ENCODE data around the gene PIMREG. TPM values are rescaled to one million over a fixed set of nuclear protein-coding genes. Genes with fewer than 3 reads are reported as not detected.

PIMREG gene
- polyA plus RNA-seq, 3 donors = 0.15 to 0.34 (median 0.16) TPM

DNA sequence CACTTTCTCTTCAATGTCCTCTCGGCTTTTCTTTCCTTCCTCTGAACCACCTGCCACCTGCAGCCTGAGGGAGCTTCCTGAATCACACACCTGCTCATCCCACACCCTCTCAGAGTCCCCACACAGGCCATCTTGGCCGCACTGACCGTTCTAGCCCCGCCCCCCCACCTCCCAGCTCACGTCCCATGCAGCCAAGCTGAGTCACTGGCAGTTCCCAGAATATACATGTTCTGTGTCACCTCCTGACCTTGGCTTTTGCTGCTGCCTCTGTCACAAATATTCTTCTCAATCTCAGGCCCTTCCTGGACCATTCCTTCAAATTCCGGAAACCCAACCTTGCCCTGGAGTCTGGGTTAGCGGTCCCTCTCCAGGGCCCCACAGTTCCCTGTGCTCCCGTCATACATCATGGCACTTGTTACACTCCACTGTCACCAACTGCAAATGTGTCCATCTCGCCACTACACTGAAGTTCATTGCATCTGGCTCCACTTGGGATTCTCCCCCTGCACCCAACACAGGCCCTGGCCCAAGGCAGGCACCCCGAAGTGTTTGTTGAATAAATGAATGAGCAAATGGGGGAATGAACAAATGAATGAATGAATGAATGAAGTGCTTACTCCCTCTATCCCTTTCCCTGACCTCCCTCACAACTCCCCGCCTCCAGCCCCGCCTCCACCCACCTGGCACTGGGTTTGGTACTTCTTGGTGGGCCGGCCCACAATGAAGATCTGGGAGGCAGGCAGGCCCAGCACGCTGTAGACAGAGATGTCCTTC, 12.8 kb downstream of the PIMREG start:
- WGBS, 3 donors = 76 to 79% (median 79%) methylated on average over 14 of the region's 14 CpGs
- no peak overlapping the region for H3K27ac ChIP-seq (ENCODE audit: low read depth, low read length)

DNA sequence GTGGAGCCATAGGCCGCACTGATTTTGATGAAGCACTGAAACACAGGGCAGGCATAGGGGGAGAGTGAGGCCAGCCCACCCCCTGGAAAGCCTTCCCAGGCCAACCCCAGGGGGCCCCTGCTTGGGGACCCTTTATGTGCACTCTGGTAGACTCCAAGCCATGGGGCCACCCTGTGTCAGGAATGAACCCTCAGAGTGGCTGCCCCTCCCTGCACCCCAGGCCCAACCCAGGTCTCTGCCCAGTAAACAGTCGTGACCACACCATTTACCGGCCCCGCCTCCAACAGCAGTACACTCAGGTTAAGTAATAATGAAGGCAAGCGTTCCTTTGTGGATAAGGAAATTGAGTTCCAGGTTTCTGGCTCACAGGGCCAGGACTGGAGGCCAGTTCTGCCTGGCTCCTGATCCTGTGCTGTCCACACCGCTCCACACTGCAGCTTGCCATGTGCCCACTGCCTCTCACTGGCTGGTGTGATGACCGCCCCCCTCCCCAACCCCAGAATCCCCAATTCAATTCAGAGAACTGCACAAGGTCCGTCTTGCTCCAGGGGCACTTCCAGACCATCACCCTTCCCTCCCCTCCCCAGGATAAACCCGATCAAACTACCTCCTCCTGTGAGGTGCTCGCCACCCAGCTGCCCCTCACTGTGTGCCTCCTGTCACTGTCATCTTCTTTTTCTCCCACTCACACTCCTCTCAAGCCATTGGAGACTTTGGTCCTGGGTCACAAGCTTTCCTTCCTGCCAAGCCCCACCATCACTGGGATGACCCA, 13.6 kb downstream of the PIMREG start:
- WGBS, 3 donors = 84% methylated on average over 10 of the region's 10 CpGs
- no peak overlapping the region for H3K27ac ChIP-seq (ENCODE audit: low read depth, low read length)

DNA sequence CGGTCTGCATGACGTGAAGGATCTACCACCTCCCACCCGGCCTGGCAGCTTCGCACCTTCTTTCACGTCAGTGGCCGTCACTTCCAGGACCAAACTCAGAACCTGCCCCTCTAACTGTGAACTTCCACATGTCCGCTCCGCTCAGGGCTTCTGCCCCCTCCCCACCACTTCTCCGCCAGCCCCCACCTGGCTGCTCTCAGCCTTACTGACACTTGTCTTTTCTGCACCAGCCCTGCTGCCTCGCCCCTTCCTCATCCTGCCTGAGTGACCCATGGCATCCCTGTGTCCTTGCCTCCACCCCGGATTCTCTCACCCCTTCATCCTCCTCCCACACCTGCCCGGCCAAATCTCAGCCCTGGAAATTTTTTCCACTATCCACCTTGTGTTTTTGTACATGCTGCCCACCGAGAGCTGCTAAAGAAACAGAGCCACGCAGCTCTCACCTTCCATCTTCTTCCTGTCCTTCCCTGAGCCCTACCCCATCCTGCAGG, 14.2 kb downstream of the PIMREG start:
- 77 to 85% (median 83%) methylated on average over 14 of the region's 14 CpGs for WGBS, 3 donors
- no peak overlapping the region for H3K27ac ChIP-seq (ENCODE audit: low read depth, low read length)

DNA sequence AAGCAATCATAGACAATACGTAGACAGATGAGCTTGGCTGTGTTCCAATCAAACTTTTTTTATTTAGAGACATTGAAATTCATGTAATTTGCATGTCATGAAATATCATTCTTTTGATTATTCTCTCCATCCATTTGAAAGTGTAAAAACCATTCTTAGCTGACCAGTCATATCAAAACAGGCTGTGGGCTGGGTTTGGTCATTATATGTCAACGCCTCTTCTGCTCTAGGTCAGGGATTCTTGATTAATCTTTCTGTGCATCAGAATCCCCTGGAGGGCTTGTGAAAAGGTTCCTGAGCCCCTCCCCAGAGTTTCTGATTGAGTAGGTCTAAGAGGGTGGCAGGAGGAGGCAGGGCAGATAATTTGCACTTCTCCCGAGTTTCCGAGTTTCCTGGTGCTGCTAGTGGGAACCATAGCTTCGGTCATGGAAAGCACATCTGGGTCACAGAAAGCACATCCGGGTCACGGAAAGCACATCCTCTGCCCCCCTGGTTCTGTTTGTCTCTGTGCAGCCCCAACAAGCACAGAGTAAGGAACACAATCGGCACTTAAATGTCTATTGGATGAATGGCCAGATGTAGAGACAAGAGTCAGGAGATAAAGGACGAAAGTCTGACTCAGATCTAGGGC, 16.4 kb downstream of the PIMREG start:
- 81 to 83% (median 83%) methylated on average over 9 of the region's 9 CpGs for WGBS, 3 donors
- H3K27ac ChIP-seq (ENCODE audit: low read depth, low read length) = no peak overlapping the region

DNA sequence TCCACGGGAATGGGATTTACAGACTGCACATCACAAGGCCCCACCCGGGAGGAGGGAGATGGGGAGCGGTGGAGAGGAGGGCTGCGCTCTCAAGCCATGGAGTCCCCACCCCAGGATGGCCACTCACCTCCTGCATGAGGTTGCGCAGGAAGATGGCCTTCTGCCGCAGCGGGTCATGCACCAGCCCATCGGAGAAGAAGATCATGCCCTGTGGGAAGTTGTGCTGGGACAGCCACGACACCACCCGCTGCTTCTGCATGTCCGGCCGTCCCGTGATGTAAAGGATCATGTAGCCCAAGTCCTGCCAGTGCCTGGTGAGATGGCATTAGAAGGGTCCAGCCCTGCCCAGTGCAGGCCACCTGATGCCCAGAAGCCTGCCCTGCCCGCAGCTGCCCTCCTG, 17.0 kb downstream of the PIMREG start:
- 92 to 95% (median 94%) methylated on average over 14 of the region's 14 CpGs for WGBS, 3 donors
- no peak overlapping the region for H3K27ac ChIP-seq (ENCODE audit: low read depth, low read length)

DNA sequence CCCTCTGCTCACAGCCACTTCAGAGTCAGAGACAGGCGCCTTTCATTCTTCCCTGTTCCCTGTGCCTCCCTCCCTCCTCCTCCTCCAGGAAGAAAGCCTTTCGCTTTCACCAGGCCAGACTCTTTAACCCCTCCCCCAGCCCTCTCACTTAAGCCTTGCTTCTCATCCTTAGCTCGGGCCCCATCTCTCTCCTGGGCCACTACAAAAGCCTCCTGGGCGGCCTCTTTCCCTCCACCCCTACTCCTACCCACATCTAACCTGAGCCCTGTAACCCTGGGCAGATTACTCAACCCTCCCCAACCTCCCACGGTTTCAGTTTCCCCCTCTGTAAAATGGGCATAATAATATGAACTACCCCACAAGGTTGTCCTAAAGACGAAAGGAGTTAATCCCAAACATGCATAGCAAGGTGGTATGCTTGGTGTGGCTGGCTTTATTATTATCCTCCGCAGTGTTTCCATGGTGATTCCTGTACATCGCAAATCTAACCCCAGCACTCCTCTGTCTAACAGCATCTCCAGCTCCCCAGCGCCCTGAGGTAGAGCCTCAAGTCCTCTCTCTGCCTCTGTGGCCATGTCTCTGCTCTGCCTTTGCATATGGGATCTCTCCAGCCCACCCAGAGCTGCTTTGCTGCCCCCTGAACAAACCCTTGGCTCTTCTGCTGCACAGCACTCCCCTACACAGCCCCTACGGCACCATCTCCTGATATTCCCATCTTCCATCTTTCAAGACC, 17.7 kb downstream of the PIMREG start:
- 79 to 82% (median 80%) methylated on average over 10 of the region's 10 CpGs for WGBS, 3 donors
- H3K27ac ChIP-seq (ENCODE audit: low read depth, low read length) = no peak overlapping the region

DNA sequence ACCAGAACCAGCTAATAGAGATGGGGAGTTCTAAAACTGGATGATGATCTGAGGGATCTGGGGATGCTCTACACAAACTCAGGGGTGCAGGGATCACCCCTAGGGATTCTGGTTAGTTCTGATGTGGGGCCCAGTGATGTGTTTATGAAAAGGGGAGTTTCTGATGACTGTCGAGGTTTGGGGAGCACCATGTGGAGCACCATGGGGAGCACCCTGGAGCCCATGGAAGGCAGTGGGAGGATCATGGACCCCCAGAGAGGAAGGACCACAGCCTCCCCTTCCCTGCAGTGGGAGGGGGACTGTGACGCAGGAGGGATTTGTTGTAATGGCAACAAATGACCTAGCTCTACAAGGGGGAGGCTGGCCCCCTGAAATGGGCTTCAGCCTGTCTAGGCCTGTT, 18.4 kb downstream of the PIMREG start:
- no peak overlapping the region for H3K27ac ChIP-seq (ENCODE audit: low read depth, low read length)
- WGBS, 3 donors = 86 to 92% (median 90%) methylated on average over 2 of the region's 2 CpGs

DNA sequence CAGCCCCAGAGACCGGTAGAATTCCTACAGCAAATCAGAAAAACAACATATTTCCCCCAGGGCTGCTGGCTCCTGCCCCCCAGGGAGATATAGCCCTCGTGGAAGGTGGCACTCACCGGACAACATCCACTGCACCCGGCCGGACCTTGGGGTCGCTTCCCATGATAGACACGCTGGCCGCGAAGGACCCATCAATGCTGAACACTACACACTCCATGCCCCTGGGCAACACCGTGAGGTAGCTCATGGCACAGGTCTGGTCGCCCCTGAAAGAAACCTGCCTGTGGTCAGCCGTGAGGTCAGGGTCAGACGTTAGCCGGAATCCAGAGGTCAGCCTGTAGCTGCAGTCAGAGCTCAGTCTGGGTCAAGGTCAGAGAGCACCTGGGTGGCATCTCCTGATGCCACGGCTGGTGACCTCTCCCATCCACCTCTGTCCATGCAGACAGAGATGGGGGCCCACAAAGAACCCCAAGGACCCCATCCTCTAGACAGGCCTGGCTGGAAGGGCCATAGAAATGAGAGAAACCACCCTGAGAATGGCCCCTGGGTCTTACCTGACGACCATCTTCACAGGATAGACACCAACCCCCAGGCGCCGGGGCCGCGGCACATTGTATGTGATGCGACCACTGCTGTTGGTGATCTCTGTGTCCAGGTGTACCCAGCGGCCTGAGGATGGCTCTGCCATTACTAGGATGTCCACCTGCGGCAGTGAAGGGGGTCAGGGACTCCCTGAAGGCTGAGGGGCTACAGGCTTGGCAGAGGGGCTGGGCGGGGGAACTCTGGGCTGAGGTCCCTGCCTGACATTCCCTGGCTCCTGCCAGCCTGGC, 19.6 kb downstream of the PIMREG start:
- no peak overlapping the region for H3K27ac ChIP-seq (ENCODE audit: low read depth, low read length)
- WGBS, 3 donors = 90 to 93% (median 91%) methylated on average over 24 of the region's 24 CpGs

DNA sequence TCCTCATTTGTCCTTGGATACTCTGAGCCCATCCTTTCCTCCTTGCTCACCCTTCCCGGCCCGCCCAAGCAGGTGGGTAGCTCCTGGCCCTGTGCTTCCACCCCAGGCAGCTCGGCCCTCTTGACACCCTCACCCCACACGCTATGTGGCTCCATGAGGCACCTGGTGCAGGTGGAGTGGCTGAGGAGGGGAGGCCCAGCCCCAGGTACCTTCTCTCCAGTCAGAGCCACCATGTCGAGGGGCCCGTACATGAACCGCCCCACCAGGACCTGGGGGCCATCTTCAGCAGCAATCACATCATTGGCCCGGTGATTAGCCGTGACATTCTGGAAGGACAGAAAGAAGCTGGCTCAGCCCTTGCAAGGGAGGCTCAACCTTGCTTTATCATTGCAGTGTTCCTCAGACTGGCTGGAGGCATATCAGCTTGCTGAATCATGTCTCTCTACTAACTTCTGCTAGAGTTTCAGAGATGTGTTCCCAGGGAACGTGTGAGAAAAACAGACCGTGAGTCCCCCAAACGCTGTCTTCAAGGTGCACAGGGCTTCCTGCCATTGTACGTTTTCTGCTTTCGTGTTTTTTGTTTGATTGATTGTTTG, 20.3 kb downstream of the PIMREG start:
- H3K27ac ChIP-seq (ENCODE audit: low read depth, low read length) = no peak overlapping the region
- WGBS, 3 donors = 89 to 90% (median 90%) methylated on average over 12 to 14 of the region's 14 CpGs

DNA sequence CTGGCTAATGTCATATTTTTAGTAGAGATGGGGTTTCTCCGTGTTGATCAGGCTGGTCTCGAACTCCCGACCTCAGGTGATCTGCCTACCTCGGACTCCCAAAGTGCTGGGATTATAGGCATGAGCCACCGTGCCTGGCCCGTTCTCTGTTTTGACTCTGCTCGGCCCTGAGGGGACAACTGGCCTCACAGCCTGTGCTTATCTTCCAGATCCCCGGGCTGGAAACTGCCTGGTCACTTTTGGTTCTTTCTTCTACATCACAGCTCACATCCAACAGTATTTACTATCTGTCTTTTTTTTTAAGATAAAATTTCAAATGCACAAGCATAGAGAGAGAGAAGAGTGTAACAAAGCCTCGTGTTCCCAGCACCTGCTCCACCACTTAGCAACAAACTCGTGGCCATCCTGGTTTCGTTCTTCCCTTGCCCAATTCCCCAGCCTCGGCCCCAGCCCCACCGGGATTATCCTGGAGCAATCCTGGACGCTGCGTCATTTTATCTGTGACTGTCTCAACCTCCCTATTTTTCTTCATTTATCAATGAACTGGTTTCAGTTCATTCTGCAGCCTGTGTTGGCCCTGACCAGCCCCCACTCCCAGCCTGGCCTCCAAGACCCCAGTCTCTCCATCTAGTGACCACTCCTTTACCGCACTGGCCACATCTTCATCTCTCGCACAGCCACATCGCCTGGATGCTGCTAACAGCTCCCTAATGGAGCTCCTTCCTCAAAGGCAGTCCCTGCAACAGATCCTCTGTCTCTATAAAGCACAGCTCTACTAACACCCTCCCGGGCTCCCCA, 21.1 kb downstream of the PIMREG start:
- no peak overlapping the region for H3K27ac ChIP-seq (ENCODE audit: low read depth, low read length)
- WGBS, 3 donors = 78 to 90% (median 80%) methylated on average over 19 of the region's 19 CpGs

DNA sequence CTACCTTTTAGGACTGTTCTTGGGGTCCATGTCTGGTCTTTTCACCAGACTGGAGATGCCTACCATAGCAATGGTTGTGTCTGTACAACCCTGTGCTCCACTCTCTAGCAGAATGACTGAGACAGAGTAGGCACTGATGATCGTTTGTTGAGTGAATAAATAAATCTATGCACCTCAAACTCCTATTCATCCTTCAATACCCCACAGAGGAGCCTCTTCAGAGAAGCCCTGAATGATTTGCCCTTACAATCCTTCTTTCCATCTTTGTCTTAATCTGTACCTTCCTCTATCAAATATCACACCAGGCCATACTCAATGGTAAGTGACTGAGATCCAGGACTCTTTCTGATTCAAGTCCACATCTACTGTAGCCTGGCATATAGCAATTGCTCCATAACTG, 23.3 kb downstream of the PIMREG start:
- no peak overlapping the region for H3K27ac ChIP-seq (ENCODE audit: low read depth, low read length)
- 70 to 84% (median 84%) methylated on average over 1 of the region's 1 CpG for WGBS, 3 donors

DNA sequence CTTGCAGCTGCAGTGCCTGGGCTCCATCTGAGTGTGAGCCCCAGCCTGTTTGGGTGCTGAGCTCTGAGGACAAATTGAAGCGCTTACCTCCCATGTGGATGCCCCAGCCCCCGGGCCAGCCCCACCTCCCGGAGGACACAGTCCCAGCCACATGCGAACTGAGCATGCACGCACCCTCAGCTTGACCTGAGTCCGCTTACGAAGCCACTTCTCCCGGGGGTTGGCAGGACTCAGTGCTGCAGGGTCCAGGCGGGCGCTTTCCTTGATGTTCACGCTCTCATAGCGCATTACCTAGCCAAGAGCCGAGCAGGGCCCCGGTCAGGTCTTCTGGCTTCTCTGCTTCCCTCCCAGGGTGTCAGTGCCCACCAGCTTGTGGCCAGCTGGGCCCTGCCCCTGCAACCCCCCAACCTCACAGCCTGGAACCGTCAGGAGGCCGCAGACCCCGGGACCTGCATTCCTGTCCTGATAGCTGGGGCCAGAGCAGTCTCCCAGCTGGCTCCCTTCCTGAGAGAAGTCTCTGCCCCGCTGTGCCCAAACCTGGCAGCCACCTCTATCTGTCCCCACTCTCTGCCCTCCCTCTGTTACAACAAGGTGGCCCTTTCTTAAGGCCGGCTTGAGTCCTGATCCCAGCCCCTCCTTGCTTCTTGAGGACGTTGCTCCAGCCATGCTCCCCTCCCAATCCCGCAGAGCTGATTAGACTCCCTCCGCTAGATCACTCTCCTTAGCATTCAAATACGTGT, 24.0 kb downstream of the PIMREG start:
- no peak overlapping the region for H3K27ac ChIP-seq (ENCODE audit: low read depth, low read length)
- 88 to 91% (median 89%) methylated on average over 23 of the region's 23 CpGs for WGBS, 3 donors

DNA sequence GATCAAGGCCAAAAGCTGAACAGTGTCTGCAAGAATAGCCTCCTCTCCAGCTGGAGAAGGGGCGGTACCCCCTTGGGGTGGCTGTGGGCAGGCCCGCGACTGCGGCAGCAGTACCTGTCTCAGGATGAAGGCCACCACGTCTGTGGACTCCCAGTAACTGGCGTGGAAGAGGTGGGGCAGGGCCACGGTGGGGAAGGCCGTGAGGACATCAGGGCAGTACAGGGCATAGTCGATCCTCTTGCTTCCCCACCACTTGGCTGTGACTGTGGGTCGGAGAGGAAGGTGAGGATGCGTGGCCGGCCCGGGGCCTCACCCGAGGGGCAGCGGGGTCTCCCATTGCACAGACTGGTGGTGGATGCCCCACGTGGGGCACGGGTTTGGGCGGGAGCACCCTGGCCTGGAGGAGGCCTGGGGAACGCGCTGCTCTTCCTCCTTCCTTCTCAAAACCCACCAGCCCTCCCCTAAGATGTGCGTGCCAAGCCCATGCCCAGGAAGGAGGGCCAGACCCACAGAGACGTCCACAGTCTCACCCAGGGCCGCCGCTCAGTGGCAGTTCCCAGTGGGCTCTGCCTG, 26.0 kb downstream of the PIMREG start:
- 92 to 93% (median 92%) methylated on average over 23 to 24 of the region's 24 CpGs for whole genome bisulfite sequencing, 3 donors
- H3K27ac ChIP-seq (ENCODE audit: low read depth, low read length) = no peak overlapping the region

DNA sequence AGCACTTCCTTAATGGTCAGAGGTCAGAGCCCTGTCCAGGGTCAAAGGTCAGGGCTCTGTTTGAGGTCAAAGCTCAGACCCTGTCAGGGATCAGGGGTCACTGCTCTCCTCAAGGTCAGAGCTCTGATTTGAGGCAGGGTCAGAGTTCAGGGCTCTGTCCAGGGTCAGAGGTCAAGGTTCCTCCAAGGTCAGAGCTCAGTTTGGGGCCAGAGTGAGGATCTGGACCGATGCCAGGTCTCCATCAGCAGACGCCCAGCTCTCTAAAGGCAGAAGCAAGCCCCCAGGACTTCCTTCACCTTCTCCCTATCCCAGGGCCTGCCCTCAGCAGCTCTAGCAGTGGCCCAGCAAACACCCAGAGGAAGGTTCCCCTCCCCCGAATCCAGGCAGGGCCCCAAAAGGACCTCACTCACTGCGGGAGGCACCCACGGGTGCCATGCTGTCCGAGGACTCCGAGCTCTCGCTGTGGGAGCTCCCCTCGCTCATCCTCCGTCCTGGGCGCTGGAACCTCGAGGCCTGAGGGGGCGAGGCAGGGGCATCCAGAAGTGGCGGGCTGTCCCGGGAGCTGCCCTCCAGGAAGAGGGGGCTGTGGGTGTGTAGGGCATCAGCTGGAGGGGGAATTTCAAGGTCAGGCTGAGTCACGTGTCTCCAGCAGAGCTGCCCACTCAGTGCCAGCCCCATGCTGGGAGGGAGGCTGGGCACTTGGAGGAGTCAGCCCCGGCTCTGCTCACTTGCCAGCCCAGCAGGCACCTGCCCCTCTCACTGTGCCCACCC, 26.7 kb downstream of the PIMREG start:
- H3K27ac ChIP-seq (ENCODE audit: low read depth, low read length) = no peak overlapping the region
- 88 to 91% (median 90%) methylated on average over 16 to 17 of the region's 17 CpGs for WGBS, 3 donors
